NOMO-1 treated with DMSO at 0.1 percent for 48 hours (cell line): ENCODE results near the gene NR1D1.

Source experiments
- DNase-seq: peaks from one replicate; lab custom pipeline; 2025; ENCODE audit not compliant: unreplicated experiment; lab: John Stamatoyannopoulos, UW

The NR1D1 gene

DNA sequence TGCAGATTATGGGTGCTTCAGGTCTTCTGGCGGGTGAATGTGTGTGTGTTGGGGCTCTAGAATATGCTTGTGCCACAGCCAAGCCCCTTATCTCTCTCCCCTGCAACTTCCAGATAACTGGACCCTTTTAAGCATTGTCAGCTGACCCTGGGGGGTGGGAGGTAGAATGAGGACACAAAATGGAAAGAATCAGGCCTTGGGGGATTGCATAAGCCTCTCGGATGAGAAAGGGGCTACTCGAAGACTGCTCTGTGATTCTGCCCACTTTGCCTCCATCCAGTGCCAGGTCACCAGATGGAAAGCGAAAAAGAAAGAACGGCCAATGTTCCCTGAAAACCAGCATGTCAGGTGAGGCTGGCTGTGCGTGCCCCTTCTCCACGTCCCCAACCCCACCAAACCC, 23.8 kb downstream of the NR1D1 start:
- no peak for DNase-seq

DNA sequence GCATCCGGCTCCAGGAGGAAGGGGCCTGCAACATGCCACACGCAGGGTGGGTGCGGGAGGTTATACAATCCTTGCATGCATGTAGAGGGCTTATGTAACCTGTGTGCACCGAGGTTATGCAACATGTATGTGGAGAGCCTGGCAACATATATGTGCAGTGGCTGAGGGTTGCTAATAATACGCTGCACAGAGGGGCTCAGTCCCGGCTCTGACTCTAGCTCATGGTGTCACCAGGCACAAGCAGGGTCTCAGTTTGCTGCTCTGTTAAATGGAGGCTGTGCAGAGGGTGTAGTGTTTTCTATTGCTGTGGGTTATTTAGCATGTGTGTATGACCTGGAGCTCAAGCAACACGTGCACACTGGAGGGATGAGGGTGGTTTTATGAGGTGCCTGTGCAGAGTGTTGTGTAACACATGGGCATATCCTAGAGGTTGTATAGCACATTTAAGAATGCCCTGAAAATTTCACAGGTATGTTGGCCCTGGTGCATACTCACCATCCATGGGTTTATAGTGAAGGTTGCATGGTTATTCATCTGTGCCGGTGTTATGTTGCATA, 24.4 kb downstream of the NR1D1 start:
- no peak for DNase-seq

DNA sequence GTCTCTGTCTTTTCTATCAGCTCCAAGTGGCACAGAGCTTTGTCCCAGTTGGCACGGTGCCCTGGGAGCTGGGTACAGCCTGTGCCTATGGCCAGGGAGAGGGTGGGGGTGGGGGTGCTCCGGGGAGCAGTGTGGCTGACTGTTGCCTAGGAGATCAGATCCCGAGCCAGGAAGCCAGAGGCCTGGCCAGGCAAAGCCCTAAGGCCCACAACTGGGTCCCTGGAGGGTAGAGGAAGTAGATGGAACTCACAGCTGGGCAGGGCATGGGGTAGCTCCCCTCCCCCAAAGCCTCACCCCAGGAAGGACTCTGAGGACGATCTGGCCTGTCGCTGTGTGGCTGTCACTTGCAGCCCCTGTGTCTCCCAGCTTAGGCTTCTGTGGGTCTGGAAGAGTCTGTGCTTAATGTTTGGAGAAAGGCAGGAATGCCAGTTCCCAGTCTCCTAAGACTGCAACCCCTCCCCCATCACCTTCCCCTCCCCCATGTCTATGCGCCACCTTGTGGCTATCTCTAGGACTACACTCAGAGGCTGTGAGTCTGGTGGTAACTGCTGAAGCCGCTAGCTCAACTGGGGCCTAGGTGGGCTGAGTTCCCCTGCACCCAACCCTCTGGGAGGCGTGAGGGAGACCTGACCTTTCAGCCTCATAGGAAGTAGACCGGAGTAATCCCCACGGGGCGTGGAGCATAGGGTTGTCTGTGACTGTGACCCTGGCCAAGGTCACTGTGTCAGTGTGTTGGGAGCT, 25.0 kb downstream of the NR1D1 start:
- peak; percentile 41 for DNase-seq

DNA sequence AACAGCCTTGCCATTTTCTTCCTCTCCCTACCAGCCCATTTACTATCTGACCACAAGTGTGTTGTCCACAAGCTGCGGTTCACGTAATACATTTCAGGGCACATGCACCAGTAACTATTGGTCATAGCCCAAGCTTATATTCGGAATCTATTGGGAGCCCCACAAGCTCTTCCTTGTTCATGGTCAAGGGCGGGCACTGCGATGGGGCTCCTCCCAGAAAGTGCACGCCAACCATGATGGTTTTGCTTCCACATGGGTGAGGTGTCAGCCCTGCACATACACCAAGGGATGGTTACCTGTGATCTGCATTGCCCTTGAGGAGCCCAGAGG, 25.6 kb downstream of the NR1D1 start:
- no peak for DNase-seq

DNA sequence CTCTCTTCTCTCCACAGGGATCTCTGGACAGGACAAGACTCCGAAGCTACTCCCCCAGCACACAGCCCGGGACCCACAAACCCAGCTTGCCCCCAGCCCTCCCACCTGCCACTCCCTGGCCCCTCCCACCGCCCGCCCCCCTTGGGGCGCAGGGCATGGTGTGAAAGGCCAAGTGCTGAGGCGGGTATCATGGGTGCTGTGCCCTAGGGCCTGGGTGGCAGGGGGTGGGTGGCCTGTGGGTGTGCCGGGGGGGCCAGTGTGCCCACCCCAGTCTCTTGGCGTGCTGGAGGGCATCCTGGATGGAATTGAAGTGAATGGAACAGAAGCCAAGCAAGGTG, 26.2 kb downstream of the NR1D1 start:
- no peak for DNase-seq

DNA sequence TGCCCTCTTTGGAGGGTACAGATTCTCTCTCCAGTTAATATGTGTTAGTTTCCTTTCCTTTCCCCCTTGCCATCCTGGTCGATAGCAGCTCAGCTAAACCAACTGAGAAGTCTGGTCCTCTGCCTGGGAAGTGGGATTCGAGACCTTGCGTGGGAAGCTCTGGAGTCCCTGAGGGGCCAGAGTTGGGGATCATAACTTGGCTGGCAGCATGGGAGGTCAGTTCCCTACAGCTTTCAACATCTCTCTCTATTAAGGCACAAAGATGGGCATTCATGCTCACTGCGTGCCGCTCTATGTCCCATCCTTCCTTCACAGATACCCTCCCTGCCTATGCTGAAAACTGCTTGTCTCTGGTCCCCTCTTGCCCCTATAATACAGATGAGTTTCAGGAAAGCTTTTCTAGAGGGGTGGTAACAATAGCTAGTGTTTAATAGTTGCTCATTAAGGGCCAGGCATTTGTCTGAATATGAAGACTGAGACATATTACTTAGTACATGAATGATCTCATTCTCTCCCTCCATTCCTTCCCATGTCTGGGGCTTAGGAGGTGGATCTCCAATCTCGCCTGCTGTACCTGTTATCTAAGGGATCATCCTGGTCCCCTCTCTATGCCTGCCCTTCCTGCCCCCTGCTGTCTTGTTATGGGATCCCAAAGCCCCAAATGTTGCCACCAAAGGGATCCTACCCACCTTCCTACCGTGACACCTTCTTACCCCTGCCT, 26.8 kb downstream of the NR1D1 start:
- no peak for DNase-seq

DNA sequence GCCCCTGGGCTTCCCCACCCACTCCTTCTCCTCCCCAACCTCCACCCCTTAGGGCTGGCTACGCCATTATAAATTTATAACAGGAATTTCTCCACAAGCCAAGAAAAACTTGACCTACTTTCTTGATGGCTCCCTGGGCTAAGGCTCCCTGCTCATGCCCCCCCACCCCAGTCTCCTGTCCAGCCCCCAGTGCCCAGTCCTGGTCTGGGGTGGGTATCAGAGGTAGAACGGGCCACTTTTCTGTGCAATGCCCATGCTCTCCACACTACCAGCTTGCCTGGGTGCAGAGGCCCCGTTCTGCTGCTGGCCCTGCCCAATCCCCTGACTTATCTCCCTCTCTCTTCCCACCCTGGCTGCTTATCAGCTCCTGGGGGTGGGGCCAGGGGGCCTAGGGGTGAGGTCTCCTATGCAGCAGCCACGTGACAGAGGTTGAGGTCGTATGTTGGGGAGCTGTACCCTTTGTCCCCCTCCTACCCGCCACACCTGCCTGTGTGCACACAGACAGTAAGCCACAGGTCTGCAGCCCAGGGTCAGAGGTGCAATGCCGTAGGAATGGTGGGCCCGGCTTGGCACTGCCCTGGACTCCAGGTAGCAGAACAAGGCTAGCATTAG, 27.5 kb downstream of the NR1D1 start:
- no peak for DNase-seq

DNA sequence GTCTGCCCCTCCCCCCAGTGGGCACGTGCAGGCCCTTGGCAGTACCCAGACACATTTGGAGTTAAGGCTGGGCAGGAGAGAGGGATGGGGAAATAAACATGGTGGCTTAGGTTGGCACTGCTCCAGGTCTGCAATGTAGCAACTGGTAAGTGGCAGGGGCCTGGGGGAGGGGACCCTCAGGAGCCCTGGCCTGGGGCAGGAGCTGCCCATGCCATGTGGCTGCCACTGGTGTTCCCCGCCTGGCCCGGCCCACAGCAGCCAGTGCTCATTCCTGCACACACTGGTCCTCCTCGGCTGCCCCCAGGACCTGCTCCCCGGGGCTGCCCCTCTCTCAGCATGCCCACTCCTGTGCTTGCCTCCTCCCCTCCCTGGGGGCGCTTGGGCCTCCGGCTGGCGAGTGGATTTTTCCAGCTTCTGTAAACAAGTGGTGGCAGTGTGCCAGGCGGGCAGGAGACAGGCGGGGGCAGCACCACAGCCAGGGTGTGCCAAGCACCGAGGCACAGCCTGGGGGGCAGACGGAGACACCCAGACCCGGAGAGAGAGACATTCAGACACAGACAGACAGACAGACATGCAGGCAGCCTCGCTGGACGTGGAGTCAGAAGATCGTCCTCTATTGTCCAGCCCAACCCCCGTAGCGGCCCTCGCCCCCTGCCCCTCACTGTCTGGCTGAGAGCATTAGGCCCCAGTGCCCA, 28.2 kb downstream of the NR1D1 start:
- no peak for DNase-seq

DNA sequence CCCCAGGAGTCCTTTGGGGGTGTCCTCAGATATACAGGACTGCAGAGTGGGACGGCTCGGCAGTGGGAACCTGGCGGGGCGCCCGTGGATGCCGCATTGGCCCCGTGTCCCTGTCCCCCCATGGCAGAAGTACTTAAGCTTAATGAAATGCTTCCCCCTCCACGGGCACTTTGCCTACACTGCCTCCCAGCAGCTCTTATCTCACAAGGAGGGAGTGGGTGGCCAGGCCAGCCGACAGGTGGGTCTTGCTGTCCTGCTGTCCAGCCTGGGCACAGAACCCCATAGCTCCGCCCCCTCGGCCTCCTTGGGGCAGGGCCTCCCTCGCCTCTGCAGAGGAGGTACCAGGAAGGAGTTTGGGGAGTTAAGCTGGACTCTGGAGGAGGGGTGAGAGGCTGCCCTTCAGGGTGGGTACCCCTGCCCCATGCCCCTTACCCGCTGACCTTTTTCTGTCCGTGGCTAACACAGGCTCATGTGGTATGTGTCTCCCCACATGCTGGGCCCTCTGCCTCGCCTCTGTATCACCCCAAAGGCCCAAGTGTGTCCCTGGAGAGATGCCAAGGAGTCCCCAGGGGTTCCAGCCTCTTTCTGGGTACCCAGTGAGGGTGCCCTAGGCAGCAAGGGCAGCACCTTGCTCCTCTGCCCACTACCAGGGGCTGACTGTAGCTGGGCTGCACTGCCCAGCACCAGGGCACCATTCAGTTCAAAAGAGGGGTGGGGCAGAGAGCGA, 28.9 kb downstream of the NR1D1 start:
- no peak for DNase-seq

DNA sequence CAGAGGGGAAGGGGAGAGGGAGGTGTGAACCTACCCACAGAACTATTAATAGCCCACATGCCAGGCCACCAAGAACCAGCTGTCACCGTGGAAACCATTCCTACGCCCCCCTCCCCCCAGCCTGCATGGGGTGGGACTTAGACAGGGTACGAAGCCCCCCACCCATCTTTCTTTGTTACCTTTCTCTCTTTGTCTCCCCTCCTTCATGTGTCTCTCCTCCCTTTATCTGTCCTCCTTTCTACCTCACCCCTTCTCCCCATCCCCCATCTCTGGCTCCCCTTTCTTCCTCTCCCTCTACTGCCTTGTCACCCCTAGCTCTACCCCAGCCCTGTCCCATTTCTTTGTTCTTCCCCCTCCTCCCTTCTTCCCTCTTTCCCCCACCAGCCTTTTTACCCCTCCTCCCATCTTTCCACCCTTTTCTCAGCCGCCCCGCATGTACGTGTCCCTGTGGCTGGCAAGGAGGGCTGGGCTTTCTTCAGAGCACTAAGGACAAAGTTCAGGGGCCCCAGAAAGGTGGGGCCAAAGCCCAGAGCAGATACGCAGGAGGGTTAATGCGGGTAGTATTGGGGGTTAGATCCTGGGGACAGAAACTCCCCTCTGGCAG, 29.6 kb downstream of the NR1D1 start:
- DNase-seq = no peak

DNA sequence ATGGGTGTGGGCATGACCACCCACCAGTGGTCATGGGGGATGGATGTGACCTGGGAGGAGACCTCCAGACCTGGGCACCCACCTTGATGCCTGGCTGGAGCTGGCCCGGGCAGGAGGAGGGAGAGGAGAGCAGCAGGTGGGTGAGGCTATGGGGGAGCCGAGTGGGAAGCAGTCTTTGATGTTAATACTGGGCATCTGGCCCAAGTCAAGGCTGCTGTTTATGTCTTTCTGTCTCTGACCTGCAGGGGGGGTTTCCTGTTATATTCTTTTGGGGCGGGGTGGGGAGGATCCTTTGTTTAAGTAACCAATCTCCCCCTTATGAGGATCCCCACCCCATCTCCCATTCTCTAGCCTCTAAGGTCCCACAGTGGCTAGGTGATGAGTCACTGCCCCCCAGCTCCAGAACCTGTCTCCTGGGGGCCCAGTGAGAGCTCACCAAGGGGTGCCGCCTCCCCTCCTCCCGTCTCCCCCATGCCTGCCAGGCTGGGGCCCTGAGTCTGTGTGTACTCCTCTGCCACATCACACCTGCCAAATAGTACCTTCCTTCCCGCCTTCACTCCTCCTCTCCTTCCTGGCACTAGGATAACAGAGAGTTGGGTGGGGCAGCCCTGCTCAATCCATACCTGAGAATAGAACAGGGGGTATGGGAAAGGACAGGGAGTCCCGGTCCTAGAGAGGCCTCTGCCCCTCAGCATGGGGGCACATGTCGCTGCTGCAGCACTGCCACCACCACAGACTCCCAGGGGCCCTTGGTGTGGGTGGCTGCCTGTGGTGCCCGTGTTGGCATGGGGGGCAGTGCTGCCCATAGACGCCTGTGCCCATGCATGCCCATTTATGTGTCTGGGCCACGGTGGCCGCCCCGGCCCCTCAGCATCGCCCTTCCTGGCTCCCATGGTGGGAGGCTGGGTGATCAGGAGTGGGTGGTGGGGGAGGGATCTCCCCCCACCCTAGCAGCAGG, 30.4 kb downstream of the NR1D1 start:
- no peak for DNase-seq

DNA sequence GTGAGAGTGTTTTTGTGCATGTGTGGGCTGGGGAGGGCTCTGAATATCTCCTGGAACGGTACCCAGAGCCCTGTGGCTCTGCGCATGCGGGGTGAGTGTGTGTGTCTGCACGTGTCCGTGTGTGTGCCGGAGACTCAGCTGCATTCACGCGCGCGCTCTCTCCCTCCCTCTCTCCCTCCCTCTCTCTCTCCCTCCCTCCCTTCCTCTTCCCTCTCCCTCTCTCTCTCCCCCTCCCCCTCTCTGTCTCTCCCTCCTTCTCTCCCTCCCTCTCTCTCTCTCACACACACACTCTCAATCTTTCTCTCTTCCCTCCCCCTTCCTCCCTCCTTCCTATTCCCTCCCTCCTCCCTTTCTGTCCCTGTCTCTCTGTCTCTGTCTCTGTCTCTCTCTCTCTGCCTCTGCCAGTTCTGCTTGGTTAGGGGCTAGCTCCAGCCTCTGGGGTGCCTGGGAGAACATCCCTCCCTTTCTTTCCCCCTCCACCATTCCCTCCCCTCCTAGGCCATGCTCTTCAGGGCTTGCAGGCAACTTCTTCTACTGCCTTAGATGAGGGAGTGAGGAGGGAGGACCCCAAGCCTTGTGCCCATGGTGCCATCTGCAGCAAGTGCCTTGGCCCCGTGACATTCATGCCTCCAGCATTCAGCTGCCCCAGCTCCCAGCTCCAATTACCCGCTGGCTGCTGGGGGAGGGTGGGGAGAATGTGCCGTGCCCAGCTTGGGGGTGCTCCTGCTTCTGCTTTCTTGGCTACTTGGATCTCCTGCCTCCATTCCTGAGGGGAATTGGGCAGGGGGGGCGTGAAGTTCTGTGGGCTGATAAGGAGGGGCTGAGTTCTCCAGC, 31.3 kb downstream of the NR1D1 start:
- peak; percentile 28 for DNase-seq

DNA sequence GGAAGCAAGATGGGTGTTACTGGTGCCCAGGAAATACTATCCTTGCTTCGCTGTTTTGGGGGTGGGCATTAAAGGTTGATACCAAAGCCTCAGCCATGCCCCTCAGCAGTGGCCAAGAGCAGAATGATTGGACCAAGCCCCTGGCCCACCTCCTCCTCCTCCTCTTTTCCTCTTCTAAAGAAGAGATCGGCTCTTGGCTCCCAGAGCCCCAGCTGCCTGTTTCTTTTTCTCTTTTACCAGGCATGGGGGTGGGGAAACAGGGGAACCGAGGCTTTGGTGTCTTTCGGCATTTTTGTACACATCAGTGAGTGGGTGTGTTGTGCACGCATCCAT, 31.8 kb downstream of the NR1D1 start:
- no peak for DNase-seq

DNA sequence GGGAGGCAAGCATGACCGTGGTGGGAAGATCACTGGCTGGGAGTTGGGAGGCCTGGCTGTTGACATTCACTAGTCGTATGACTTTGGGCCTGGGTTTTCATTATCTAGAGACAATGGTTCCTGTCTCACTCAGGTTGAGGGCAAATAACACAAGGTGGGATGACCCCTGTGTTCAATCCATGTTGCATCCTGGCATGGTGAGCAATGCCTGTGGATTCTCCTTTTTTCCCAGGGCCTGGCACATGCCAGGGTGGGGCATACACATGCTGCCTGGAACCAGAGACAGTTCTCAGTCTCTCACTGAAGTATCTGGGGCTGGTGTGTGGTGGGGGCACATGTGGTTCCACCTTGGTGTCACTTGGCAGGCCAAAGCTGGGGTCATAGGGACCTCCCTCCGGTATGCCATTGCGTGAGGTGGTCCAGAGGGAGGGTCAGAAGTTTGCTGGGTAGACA, 32.2 kb downstream of the NR1D1 start:
- DNase-seq = no peak

DNA sequence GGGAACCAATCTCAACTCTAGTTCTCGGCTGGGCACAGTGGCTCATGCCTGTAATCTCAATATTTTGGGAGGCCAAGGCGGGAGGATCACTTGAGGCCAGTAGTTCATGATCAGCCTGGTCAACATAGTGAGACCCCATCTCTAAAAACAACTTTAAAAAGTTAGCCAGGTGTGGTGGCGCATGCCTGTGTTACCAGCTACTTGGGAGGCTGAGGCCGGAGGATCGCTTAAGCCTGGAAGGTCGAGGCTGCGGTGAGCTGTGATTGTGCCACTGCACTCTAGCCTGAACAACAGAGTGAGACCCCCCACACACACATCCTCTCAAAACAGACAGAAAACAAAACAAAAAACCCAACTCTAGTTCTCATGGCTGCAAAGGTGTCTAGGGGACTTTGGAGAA, 32.7 kb downstream of the NR1D1 start:
- no peak for DNase-seq

DNA sequence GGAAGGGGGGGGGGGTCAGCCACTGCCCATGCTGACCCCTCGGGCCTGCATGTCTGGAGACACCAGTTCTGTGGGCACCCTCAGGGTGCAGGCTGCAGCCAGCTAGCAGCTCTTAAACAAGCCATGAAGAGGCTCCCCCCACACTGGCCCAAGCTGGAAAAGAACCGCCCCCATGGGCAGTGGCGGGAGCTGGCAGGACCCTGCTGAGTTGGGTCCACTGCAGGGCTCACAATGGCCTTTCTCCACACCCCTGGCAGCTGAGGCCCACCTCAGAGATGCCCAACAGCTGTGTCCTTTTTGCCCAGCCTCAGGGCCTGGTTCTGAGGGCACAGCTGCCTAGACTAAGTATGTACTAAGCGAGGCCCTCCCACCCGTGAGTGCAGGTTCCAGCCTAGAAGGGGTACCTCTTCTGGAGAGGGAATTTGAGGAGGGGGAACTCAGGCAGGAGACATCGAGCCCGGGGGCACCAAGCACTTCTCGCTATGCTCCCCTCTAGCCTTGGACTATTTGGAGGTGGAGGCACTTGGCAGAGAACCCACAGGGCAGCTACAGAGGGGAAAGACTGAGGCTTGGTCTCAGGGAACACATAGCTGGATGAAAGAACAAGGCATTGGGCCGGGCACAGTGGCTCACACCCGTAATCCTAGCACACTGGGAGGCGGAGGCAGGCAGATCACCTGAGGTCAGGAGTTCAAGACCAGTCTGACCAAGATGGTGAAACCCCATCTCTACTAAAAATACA, 34.4 kb downstream of the NR1D1 start:
- DNase-seq = no peak

DNA sequence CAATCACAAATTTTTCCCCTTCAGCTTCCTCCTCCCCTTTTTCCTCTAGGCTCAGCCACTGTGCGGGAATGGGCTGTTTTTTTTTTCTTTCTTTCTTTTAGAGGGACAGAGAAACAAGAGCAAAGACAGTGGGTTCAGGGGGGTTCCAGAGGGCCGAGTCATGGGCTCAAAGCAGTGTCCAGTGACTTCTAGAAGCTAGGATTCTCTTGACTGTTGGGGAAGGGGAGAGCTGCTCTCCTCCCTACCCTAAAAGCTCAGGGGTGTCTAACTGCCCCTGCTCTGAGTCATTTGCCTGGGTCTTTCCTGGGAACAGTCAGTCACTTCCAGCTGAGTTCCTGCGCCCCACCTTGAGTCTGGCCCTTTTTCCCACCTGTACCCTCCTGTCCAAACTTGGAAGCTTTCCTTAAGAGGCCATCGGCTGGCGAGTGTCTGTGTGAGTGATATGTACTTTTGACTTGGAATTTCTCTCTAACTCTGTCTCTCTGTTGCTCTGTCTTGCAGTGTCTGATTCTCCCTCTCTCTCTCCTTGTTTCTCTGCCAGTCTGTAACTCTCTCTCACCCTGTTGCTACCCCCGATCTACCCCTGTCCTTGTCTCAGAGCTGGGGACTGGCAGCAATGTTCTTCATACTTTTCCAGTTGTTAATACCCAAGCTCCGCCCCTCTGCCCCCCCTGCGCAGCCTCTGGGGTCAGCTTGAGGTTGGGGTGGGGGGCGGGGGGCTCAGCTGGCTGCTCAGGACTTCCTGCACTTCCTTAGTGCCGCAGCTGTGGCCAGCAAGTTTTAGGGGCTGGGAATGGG, 35.2 kb downstream of the NR1D1 start:
- DNase-seq = no peak
